Myocyte (in vitro differentiated cells): ENCODE results near the gene HUNK. TPM values are rescaled to one million over a fixed set of nuclear protein-coding genes. Genes with fewer than 3 reads are reported as not detected.
"Not testable (repeated sequence)": the region's sequence is repeated elsewhere in the genome, so short reads cannot be mapped to it uniquely, and the experiment has no call there.

ENCODE experiments used
- DNase-seq: peaks from one replicate; pipeline ENCODE4 v3.0.0-alpha.2; 2012; ENCODE audit warnings: low read depth
- total RNA-seq: library from RNA; depleted of rRNA; stranded (reverse); fragments of >200 nt; gene quantifications from 2 replicates; pipeline ENCODE4 v1.2.3, GENCODE V29; 2014

HUNK gene
- total RNA-seq, 1 donor from 2014 or later = not detected

- no peak for DNase-seq
Measured at GRCh38 chr21:31993826-31994825, 121.3 kb downstream of the HUNK start.

GRCh38 chr21:31997191-31997590 is 124.4 kb downstream of the HUNK start:
- no peak for DNase-seq

- DNase-seq = no peak
Measured at GRCh38 chr21:31999810-32000468, 127.1 kb downstream of the HUNK start.

GRCh38 chr21:32001390-32001789 is 128.6 kb downstream of the HUNK start:
- peak; percentile 40 for DNase-seq

- DNase-seq = no peak
Measured at GRCh38 chr21:32003411-32003810, 130.6 kb downstream of the HUNK start.

DNA sequence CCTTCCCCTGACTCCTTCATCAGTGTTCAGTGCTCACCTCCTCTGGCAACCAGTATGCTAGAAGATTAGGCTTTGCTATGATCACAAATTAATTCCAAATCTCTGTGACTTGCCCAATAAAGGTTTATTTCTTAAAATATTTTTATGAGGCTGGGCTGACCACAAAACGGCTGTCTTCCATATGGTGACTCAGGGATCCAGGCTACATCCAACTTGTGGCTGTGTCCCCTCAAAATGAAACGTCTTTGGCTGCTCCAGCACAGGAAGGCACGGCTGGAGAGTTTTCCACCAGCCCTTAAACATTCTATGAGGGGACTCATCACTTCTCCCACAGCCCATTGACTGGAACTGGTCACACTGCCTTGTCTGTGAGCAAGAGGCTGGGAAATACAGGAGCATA is 131.5 kb downstream of the HUNK start:
- DNase-seq = no peak

- no peak for DNase-seq
Measured at GRCh38 chr21:32007456-32007855, 134.6 kb downstream of the HUNK start.

DNA sequence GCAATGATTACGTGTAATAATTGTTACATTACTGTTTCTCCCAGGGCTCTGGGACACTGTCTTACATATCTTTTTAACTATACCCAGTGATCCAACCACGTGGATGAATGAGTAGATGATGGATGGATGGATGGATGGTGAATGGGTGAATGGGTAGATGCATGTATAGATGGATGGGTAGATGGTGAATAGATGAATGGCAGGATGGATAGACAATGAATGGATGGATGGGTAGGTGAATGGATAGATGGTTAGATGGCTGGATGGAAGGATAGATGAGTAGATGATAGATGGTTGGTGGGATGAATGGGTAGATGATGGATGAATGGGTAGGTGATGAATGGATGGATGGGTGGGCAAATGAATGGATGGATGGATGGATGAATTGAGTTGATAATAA is 135.9 kb downstream of the HUNK start:
- DNase-seq = no peak

- DNase-seq = no peak
Measured at GRCh38 chr21:32009263-32009662, 136.4 kb downstream of the HUNK start.

GRCh38 chr21:32015461-32016139 is 142.8 kb downstream of the HUNK start:
- DNase-seq = no peak

DNA sequence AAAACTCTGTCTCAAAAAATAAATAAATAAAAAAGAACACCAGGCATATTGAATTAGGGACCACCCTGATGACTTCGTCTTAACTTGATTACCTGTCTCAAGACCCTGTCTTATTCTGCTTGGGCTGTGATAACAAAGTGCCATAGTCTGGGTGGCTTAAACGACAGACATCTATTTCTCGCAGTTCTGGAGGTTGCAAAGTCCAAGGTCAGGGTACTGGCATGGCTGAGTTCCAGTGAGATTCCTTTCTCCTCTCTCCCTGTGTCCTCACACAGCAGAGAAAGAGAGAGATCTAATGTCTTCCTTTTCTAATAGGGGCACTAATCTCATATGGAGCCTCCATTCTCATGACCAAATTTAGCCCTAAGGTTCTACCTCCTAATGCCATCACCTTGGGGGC is 145.6 kb downstream of the HUNK start:
- no peak for DNase-seq

DNA sequence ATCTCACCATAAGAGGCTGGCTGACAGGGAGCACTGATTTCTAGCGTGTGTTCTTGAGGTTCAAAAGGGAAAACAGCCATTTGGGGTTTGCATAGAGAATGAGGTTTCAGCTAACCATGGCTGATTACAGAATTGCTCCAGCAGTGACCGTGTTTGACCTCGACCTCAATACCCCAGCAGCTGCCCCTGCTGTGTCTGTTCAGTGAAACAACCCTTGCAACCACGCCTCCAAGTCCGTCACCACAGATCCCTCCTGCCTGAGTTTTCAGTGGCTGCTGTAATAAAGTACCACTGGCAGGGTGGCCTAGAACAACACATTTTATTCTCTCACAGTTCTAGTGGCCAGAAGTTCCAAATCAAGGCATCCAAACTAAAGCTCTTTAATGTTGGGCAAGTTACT is 147.7 kb downstream of the HUNK start:
- DNase-seq = no peak

- no peak for DNase-seq
Measured at GRCh38 chr21:32021319-32021994, 148.6 kb downstream of the HUNK start.

DNA sequence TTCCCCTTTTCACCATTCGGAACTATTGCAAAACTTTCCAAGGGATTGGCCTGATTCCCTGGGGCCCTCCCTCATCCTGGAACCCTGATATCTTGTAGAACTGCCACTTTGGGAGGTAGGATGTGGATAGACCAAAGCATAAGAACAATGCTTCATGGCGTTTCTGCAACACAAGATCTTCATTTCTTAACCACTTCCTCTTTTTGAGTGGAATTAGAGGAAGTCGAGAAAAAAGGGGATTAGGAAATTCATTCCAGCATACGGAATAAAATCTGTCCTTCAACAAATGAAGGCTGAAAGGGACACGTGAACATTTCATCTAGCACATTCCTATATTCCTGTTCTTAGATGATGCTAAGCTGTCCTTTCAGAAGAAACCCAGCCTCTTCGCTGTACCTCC is 149.3 kb downstream of the HUNK start:
- no peak for DNase-seq

GRCh38 chr21:32030146-32030652 is 157.4 kb downstream of the HUNK start:
- no peak for DNase-seq

DNA sequence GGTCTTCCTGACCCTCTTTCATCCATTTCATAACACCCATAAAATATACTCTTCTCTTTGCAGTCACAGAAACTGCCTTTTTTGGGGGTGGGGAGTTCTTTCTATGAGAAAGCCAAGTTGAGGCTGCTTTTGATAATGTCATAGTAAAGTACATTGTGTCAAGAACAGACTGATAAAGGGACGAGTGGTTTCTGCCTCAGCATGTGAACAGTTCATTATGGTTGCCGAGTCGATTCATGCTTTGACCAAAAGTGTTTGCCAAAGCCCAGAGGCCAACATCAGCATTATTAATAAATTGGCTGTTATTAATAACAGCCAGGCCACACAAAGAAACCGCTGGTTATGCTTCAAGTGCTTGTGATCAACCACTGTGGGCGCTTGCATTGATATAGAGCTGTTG is 162.0 kb downstream of the HUNK start:
- DNase-seq = no peak

GRCh38 chr21:32035617-32036016 is 162.8 kb downstream of the HUNK start:
- DNase-seq = no peak

- no peak for DNase-seq
Measured at GRCh38 chr21:32036756-32037155, 163.9 kb downstream of the HUNK start.

GRCh38 chr21:32038751-32039150 is 165.9 kb downstream of the HUNK start:
- DNase-seq = not testable (repeated sequence)

GRCh38 chr21:32043458-32043857 is 170.6 kb downstream of the HUNK start:
- DNase-seq = no peak
